Measurements from ENCODE around the gene TMIE.

DNA sequence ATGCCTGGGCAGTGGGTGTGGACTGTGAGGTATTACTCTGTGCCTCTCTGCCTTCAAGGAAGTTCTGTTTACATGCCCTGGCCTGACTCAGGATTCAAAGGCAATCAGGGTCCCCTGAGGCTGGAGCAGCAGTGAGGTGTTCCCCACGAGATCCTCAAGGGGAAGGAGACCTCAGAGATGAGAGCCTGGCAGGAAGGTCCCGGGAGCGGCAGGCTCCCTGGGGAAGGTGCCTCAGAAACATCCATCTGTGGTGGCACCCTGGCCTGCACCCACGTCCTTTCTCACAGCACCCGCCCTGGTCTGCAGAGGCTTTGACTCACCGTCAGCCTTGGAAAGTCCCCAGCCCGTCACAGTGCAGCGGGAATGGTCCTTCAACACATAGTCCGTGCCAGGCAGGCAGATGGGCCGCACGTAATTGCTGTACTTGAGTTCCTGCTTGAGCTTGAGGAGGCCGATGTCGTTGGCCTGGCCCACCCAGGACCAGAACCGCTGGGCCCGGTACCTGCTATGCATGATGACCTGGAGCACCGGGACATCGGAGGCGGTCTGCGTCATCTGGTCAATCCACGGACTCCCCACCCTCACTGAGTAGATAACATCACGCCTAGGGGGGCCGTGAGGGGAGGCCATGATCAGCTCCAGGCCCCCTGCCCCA is 12.8 kb downstream of the TMIE start:
- TF ChIP-seq POLR2AphosphoS5 (IDR thresholded peaks at IDR 0.05), result no peak
- TF ChIP-seq POLR2A (IDR thresholded peaks at IDR 0.05), result no peak
- TF ChIP-seq, protein P1, sequence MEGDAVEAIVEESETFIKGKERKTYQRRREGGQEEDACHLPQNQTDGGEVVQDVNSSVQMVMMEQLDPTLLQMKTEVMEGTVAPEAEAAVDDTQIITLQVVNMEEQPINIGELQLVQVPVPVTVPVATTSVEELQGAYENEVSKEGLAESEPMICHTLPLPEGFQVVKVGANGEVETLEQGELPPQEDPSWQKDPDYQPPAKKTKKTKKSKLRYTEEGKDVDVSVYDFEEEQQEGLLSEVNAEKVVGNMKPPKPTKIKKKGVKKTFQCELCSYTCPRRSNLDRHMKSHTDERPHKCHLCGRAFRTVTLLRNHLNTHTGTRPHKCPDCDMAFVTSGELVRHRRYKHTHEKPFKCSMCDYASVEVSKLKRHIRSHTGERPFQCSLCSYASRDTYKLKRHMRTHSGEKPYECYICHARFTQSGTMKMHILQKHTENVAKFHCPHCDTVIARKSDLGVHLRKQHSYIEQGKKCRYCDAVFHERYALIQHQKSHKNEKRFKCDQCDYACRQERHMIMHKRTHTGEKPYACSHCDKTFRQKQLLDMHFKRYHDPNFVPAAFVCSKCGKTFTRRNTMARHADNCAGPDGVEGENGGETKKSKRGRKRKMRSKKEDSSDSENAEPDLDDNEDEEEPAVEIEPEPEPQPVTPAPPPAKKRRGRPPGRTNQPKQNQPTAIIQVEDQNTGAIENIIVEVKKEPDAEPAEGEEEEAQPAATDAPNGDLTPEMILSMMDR (IDR thresholded peaks at IDR 0.05), result no peak
- no peak for TF ChIP-seq EP300 (IDR thresholded peaks at IDR 0.05; ENCODE audit: low read depth)
